Fibroblast of upper back skin (primary cell): ENCODE data around the gene PFKM.
"Not testable (repeated sequence)": the region's sequence is repeated elsewhere in the genome, so short reads cannot be mapped to it uniquely, and the experiment has no call there.

Experiments used
- DNase-seq: peaks from one replicate; pipeline ENCODE4 v3.0.0-alpha.2; 2013

PFKM gene

GRCh38 chr12:48115957-48116356, 3.2 kb upstream of the PFKM start:
- DNase-seq: no peak

GRCh38 chr12:48118284-48118871, 786 bp upstream of the PFKM start:
- no peak for DNase-seq

GRCh38 chr12:48119834-48120195, 651 bp downstream of the PFKM start:
- DNase-seq: peak; percentile 10

GRCh38 chr12:48121522-48121921, 2.4 kb downstream of the PFKM start:
- DNase-seq: no peak

DNA sequence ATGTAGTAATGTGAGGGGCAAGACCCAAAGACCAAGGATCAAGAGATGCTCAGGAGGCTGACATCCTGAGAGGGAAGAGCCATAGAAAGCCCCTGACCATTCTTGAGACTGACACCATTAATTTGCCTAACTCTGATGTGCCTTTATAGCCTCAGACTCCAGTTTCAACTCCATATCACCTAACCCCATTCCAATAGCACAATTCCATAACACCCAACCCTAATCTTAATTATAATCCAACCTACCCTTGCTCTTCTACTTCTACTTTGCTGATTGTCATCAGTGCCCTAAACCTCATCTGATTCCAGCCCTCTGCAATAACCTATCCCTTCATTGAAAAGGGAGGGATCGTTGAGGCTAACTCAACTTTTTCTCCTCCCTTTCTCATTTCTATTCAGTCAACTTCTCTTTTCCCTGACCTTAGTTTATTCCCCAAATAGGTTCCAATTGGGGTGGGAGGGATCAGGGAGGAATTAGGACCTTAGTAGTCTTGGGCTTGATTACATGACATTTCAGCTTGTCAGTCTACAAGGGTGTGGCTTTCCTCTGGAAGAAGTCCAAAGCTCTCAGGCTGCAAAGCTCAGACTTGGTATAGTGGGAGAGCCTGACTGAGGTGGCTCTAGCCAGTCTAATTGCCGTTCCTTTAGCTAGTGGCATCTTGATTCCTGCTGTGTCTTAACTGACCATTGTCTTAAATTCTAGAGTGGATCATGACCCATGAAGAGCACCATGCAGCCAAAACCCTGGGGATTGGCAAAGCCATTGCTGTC, 3.1 kb downstream of the PFKM start:
- no peak for DNase-seq

DNA sequence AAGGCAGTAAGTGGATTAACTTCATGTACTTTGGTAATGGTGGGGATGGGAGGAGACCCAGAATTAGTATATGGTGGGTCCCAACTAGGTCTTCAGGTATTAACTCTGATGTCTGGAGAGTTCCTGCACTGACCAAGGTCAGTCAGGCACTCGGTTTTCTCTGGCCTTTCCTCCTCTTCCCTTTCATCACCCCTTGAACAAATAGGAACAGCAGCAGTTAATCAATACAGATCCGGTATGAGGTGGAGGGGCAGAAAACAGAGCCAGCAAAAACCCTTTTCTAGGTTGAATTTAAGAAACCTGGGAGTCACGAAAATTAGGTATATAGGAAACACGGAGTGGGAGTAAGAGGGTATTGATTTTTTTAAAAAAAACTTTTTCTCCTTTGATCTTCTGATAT, 4.0 kb downstream of the PFKM start:
- DNase-seq: no peak

GRCh38 chr12:48125542-48125941, 6.4 kb downstream of the PFKM start:
- not testable (repeated sequence) for DNase-seq

DNA sequence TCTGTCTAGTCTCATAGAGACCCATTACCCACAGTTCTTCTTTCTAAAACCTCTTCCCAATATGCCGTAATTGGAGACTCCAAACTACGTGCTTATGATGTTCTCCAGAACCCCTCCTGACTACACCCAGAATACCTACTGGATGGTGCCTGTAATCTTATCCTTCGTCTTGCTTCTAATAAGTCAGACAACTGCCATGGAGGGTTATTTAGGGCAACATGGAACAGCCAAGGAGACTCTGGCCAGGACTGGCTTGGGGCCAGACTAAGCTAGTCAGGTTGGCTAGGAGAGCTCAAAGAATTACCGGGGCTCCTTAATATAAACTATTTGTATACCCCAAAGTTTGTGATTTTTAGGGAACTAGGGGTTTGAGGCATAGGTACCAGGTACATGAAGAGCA, 6.8 kb downstream of the PFKM start:
- no peak for DNase-seq

- DNase-seq: no peak
These were observed 7.9 kb downstream of the PFKM start for GRCh38 chr12:48126953-48127630.

DNA sequence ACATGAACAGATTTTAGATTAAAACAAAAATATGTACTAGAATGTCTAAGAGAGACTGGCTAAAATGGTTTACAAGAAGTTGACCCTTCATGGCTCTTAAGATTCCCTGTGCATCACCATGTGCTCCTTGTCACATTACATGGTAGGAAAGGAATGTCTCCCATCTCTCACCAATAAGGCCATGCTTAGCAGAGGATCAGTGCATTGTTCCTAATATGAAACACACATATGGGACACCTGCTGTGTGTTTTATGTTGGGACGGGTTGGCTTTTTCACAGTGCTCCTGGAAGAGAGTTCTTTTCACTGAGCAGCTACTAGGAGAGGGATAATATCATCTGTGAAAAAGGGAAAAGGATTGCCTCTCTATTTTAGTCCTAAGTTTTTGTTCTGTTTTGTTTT, 9.6 kb downstream of the PFKM start:
- DNase-seq: no peak

DNA sequence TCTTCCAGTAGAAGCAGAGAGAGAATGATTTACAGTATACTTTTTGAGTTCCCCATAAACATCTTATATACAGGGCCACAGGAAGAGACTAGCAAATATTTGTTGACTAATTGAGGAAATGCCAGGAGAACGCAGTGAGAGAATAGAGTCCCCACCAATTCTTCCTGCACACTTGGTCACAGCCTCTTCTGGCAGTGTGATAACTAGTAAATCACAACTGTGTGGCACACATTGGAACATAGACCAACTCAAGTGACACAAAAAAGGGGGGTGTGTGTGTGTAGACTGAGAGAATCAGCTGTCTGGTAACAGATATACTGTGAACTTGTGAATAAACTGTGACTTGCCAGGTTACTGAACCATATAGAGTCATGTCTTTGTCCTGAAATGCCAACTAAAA, 10.2 kb downstream of the PFKM start:
- no peak for DNase-seq

- DNase-seq: no peak
These were observed 12.4 kb downstream of the PFKM start for GRCh38 chr12:48131517-48131916.

- DNase-seq: no peak
These were observed 13.7 kb downstream of the PFKM start for GRCh38 chr12:48132826-48133225.

DNA sequence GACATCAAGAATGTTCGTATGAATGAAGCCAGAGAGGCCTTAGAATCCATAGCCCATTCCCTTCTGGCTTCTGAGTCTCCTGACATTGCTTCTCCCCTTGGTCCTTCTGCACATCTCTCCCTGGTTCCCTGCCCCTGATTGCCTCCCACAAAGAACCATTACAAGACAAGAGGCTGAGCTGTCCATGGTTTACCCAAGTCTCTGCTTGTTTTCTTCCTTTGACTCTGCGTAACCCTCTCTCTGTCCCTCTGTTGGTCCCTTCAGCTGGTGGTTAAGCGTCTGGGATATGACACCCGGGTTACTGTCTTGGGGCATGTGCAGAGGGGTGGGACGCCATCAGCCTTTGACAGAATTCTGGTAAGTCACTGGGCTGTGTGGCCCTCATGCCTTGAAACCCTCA, 15.9 kb downstream of the PFKM start:
- no peak for DNase-seq

DNA sequence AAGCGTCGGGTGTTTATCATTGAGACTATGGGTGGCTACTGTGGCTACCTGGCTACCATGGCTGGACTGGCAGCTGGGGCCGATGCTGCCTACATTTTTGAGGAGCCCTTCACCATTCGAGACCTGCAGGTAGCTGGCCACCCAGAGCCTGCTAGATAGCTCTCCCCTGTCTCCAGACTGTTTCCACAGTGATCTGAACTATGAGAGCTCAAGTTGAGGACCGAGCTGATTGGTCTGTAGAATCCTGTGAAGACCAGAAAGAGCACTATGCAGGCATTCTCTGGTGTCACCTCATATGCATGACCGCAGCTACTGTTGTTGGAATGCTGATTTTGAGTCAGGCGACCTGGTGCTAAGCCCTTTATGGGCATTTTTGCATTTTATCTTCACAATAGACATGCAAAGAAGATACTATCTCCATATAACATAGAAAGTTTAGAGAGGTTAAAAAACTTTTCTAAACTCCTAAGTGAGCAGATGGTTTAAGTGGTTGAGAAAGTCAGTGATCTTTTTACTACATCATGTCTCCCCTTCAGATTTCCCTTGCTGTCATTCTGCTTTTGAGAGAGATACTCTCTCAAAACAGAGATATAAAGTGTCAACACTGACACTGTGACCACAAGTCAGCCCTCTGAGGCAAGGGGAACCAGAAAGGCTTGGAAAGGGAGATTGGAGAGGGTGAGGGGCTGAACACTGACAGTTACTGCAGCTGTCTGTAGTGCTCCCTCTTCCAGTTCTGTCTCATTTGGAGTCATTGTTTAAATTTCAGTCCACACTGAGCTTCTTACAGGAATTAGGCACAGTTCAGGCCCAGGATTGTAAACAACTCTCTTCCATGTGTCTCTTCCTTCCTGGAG, 23.9 kb downstream of the PFKM start:
- no peak for DNase-seq

- no peak for DNase-seq
These were observed 24.7 kb downstream of the PFKM start for GRCh38 chr12:48143898-48144297.

- DNase-seq: no peak
These were observed 26.8 kb downstream of the PFKM start for GRCh38 chr12:48145981-48146380.

GRCh38 chr12:48151103-48151771, 32.1 kb downstream of the PFKM start:
- no peak for DNase-seq

DNA sequence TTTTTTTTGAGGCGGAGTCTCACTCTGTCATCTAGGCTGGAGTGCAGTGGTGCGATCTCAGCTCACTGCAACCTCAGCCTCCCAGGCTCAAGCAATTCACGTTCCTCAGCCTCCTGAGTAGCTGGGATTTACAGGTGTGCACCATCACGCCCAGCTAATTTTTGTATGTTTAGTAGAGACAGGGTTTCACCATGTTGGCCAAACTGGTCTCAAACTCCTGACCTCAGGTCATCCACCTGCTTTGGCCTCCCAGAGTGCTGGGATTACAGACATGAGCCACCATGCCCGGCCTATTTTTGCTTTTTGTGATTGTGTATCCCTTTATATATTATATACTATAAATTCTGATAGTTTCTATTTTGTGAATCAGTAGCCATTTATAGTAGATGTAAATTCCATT, 36.6 kb downstream of the PFKM start:
- DNase-seq: not testable (repeated sequence)

DNA sequence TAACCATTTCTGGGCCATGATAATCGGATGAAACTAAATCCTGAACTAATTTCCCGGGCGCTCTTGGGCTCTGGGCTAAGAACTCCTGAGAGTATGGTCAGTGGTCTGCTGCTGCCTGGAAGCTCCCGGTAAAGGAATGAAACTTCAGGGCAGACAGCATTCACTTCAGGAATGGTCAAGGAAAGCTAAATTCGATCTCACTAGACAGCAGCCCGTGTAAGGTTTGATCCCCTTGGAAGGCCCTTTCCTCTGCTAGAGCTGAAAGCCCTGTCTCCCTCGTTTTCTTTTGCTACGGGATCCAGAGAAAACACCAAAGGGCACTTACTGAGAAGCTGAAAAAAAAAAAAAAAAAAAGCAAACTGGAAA, 37.5 kb downstream of the PFKM start:
- no peak for DNase-seq

GRCh38 chr12:48157018-48157888, 38.1 kb downstream of the PFKM start, which contains the start of gene ASB8:
ASB8 (minus strand) TSS chr12:48157515; CDS start chr12:48153496, 4,019 bp downstream.
- DNase-seq: peak; percentile 98

DNA sequence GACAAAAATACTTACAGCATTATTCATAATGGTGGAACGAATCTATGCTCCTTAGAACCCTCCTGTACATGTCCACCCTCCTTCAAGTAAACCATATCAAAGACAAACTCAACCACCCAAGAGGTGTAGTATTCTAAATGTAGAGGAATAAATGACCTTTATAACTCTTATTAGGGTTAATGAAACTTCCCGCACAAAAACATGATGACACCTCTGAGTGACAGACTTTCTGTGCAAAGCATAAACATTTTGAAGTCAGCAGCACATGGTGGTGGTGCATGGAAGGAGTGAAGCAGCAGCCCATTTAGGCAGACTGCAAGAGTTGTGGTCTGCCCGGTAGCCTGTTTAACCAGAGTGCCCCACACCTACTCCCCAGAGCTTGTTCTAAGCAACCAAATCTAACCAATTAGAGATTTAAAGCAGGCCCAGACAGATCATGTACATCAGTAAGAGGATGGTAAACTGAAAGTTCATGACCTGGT, 38.8 kb downstream of the PFKM start:
- DNase-seq: no peak
